Activated CD4-positive, alpha-beta T cell treated with anti-CD3 and anti-CD28 coated beads for 4 hours (primary cell): Measurements from ENCODE around the gene PER3.
A peak's percentile ranks its signal among the peaks of the same experiment; 100 is the strongest.

Source experiments
- DNase-seq, 2 donors: peaks; one replicate each; pipeline ENCODE4 v3.0.0-alpha.2; 2020

PER3 gene

GRCh38 chr1:7783826-7784491, at the start of gene PER3:
Gene PER3, plus strand, starts transcription at chr1:7784291. Its CDS starts 587 bp downstream, at chr1:7784878.
- DNase-seq = peak; percentile 88 to 90

- DNase-seq = no peak
These were observed 46.0 kb upstream of the PER3 start for GRCh38 chr1:7738044-7738443.

- no peak for DNase-seq
These were observed 40.7 kb upstream of the PER3 start for GRCh38 chr1:7743346-7743745.

GRCh38 chr1:7744882-7745281, 39.2 kb upstream of the PER3 start:
- DNase-seq = no peak

- DNase-seq = no peak
These were observed 38.3 kb upstream of the PER3 start for GRCh38 chr1:7745783-7746182.

- DNase-seq = no peak
These were observed 36.5 kb upstream of the PER3 start for GRCh38 chr1:7747605-7748004.

GRCh38 chr1:7749126-7749525, 35.0 kb upstream of the PER3 start:
- DNase-seq = no peak

- DNase-seq = no peak
These were observed 32.9 kb upstream of the PER3 start for GRCh38 chr1:7751174-7751573.

GRCh38 chr1:7752512-7753417, 31.3 kb upstream of the PER3 start:
- DNase-seq = peak; percentile 42 to 61

GRCh38 chr1:7753641-7754040, 30.4 kb upstream of the PER3 start:
- no peak for DNase-seq

GRCh38 chr1:7754234-7754633, 29.9 kb upstream of the PER3 start:
- DNase-seq = no peak

- no peak for DNase-seq
These were observed 28.6 kb upstream of the PER3 start for GRCh38 chr1:7755448-7755847.

GRCh38 chr1:7760245-7760644, 23.8 kb upstream of the PER3 start:
- DNase-seq = no peak

- no peak for DNase-seq
These were observed 23.0 kb upstream of the PER3 start for GRCh38 chr1:7761103-7761502.

GRCh38 chr1:7767176-7767575, 16.9 kb upstream of the PER3 start:
- DNase-seq = no peak

- no peak for DNase-seq
These were observed 15.5 kb upstream of the PER3 start for GRCh38 chr1:7768583-7768982.

- no peak for DNase-seq
These were observed 14.2 kb upstream of the PER3 start for GRCh38 chr1:7769673-7770412.

- no peak for DNase-seq
These were observed 13.5 kb upstream of the PER3 start for GRCh38 chr1:7770669-7770996.

- DNase-seq = peak; percentile 85 to 86
These were observed 12.9 kb upstream of the PER3 start, which contains the start of gene VAMP3 for GRCh38 chr1:7770997-7771822. Gene VAMP3, plus strand, starts transcription at chr1:7771296. Its CDS starts 88 bp downstream, at chr1:7771384.

- DNase-seq = no peak
These were observed 12.2 kb upstream of the PER3 start for GRCh38 chr1:7771823-7772299.

GRCh38 chr1:7777591-7777990, 6.5 kb upstream of the PER3 start:
- DNase-seq = no peak

- no peak for DNase-seq
These were observed 5.9 kb upstream of the PER3 start for GRCh38 chr1:7778133-7778628.
